Fibroblast of skin of scalp (primary cell): Measurements from ENCODE around the gene WDSUB1. TPM values are rescaled to one million over a fixed set of nuclear protein-coding genes. Genes with fewer than 3 reads are reported as not detected.

Source experiments
- DNase-seq: peaks from one replicate; pipeline ENCODE4 v3.0.0-alpha.2; 2013
- polyA plus RNA-seq, 2 experiments: library from polyadenylated mRNA; unstranded; fragments of 120-200 nt; gene quantifications; one replicate each; pipeline ENCODE4 v1.2.1, GENCODE V29; 2013; ENCODE audit not compliant: insufficient read length in 2 of 2

WDSUB1 gene
- 6.5 TPM for polyA plus RNA-seq (2013, experiment 1 of 2; ENCODE audit: insufficient read length)
- 8.3 TPM for polyA plus RNA-seq (2013, experiment 2 of 2; ENCODE audit: insufficient read length)

DNA sequence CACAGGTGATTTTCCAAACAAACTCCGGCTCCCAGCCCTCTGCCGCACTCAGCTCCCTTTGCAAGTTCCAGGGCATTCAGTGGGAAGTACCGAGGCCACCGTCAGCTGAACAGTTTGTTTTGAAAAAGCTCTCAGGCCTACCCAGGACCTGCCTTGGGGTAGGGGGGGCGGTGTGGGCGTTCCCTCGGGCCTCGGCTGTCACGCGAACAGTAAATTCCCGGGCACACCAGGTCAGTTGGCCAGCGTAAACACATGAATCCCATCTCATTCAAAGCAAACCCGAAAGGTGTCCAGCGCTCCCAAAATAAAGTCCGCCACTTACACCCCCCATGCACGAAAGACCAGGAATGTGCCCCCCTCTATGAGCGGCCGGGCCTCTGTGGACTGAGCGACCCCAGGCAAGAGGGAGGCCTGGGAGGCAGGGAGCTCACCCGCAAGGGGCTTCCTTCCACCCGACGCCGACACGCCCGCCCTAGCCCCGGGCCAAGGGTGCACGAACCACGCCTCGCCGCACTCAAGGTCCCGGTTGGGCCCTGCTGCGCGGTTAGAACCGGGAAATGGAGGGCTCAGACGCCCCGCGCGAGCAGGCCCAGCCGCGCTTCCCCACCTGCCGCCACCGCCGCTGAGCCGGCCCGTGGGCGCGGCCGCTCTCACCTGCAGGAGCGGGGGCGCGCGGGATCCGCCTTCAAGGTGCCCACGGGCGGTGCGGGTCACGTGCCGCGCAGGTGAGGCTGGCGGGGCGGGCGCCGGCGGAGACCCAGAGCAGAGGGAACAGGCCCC is at the start of gene WDSUB1:
Gene WDSUB1, minus strand, starts transcription at position 775 of the 780 bp plus-strand sequence. CDS start 3,634 bp downstream, outside the sequence.
- peak; percentile 58 for DNase-seq

GRCh38 chr2:159326569-159327255 is 40.2 kb upstream of the WDSUB1 start:
- DNase-seq, result peak; percentile 70

GRCh38 chr2:159322419-159322818 is 35.9 kb upstream of the WDSUB1 start:
- no peak for DNase-seq

- no peak for DNase-seq
These were observed 31.0 kb upstream of the WDSUB1 start for GRCh38 chr2:159317392-159318088.

DNA sequence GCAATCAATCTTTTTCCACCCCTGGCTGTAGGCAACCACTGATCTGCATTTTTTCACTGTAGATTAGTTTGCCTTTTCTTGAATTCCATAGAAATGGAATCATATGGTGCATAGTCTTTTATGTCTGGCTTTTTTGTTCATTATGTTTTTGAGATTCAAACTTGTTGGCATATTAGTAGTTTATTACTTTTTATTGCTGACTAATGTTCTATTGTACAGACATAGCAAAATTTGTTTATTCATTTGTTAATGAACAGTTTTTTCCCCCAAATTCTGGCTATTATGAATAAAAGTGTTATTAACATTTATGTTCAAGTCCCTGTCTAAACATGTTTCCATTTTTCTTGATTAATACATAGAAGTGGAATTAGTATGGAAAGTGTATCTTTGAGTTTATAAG is 21.4 kb upstream of the WDSUB1 start:
- DNase-seq, result no peak

DNA sequence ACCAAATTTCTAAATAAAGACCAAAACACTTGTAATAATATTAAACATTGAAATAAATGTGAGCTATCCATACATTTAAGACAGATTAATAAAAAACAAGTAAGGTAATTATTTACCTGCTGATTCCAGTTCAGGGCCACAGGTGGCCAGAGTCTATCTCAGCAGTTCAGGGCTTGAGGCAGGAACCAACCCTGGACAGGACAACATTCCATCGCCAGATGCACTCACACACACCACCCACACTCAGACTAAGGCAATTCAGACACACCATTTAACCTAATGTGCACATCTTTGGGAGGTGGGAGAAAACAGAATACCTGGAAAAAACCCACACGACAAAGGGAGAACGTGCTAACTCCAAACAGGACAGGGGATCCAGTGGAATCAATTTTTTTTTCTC is 14.1 kb upstream of the WDSUB1 start:
- DNase-seq, result no peak

DNA sequence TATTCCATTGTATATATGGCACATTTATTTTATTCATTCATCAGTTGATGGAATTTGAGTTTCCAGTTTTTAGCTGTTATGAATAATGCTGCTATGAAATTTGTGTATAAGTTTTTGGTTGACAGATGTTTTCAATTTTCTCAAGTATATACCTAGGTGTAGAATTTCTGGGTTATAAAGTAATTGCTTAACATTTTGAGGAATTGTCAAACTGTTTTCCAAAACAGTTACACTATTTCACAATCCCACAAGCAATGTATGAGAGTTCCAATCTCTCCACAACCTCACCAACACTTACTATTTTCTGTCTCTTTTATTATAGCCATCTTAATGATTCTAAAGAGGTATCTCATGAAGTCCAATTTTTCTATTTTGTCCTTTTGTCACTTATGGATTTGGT is 12.5 kb upstream of the WDSUB1 start:
- DNase-seq, result no peak

- DNase-seq, result no peak
These were observed 10.7 kb upstream of the WDSUB1 start for GRCh38 chr2:159297042-159297707.

- DNase-seq, result no peak
These were observed 5.7 kb upstream of the WDSUB1 start for GRCh38 chr2:159292157-159292556.

GRCh38 chr2:159290289-159290907 is 3.9 kb upstream of the WDSUB1 start:
- DNase-seq, result peak; percentile 93

- no peak for DNase-seq
These were observed 1.2 kb upstream of the WDSUB1 start for GRCh38 chr2:159287733-159288132.

DNA sequence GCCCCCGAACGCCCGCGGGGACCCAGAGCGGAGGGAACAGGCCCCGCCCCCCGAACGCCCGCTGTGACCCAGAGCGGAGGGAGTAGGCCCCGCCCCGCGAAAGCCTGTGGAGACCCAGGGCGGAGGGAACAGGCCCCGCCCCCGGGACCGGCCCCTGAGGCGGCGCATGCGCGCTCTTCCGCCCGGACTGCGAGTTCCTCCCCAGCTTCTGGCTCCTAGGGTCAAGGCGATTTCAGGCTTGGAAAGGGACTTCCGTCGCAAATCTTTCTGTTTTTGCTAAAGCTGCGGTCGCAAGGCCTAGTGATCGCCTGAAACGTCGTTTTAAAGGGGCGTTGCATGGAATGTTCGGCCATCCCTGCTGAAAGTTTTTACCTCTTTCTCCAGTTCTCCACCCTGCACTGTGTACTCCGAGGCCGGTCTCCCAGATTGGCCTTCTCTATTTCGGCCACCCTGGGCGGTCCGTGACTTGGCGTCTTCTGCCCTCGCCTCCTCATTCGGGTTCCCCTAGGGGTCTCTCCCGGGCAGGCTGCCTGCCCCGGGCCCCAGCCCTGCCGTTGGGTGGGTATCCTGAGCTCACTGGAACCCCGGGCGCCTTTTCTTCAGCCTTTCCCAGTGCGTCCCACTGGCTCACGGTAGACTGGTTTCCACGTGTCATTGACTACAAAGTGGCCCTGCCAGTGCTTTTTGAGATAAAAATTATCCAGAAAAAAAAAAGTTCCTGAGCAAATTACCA is 372 bp upstream of the WDSUB1 start:
- DNase-seq, result peak; percentile 96

DNA sequence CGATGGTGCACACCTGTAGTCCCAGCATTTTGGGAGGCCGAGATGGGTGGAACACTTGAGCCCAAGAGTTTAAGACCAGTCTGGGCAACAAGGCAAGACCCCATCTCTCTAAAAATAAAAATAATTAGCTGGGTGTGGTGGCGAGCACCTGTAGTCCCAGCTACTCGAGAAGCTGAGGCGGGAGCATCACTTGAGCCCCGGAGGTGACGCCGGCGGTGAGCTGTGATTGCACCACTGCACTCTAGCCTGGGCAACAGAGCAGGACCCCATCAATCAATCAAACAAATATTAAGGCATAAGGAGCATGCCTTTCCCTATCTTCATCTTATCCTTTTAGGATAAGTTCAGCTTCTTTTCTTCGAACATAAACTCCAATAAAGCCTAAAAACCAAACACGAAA is 1.1 kb downstream of the WDSUB1 start:
- no peak for DNase-seq

DNA sequence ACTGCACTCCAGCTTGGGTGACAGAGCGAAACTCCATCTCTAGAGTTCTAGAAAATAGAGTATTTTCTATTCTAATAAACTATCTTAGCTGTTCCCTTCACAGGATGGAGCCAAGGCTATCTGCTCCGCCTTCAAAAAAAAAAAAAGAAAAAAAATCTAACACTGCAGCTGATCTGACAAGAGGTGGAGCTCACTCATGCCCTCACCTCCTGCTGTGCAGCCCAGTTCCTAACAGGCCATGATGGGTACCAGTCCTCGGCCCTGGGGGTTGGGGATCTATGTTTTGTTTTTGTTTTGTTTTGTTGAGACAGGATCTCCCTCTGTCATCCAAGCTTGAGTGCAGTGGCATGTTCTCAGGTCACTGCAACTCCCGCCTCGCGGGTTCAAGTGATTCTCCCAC is 3.0 kb downstream of the WDSUB1 start:
- no peak for DNase-seq

DNA sequence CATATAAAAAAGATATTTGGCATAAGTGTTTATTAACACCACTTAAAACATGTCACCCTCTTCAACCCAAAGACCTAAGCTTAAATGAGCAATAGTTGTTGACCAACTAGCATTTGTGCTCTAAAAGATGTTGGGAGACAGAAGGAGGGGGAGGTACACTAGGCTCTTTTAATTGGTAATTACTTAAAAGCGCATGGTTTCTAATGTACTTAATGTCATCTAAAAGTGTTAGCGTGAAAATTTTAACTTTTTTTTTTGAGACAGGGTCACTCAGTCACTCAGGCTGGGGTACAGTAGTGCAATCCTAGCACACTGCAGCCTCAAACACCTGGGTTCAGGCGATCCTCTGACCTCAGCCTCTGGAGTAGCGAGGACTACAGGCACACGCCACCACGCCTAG is 5.5 kb downstream of the WDSUB1 start:
- DNase-seq, result no peak

DNA sequence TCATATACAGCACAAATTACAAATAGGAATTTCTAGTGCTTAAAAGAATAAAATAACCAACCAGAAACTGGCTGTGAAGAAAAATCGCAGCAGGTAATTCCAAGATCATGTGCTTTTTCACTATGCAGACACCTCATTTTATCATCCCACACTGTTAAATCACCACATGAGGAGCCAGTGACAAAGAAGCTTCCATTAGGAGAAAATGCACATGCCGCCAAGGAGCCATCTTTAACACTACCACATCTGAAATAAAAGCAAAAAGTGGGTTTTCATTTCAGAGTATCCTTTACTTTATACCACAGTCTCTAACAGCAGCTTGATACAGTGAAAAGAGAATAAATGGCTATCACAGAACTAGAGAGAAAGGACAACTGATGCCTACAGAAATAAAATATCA is 6.8 kb downstream of the WDSUB1 start:
- no peak for DNase-seq

- no peak for DNase-seq
These were observed 11.4 kb downstream of the WDSUB1 start for GRCh38 chr2:159275111-159275510.

- DNase-seq, result no peak
These were observed 14.3 kb downstream of the WDSUB1 start for GRCh38 chr2:159272156-159272555.

DNA sequence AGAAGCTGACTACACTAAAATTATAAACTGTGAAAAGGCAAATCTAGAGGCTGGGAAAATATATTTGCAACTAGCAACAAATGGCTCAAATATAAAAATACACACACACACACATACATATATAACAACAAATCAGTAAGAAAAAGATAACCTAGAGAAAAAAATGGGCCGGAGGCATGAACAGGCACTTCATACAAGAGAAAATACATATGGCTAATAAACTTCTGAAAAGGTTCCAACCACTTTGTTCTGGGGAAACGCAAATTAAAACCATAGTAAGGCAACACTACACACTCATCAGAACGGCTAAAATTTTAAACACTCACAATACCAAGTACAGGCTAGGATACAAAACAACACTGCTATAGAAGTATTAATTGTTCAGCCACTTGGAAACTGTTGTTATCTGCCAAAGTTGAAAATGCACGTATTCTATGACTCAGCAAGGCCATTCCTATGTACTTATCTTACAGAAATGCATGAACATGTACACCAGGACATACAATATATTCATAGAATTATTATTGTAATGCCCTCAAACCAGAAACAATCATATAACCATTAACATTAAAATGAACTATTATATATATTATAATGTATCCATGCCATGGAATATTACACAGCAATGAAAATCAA is 15.6 kb downstream of the WDSUB1 start:
- no peak for DNase-seq

GRCh38 chr2:159267921-159268320 is 18.6 kb downstream of the WDSUB1 start:
- peak; percentile 15 for DNase-seq

DNA sequence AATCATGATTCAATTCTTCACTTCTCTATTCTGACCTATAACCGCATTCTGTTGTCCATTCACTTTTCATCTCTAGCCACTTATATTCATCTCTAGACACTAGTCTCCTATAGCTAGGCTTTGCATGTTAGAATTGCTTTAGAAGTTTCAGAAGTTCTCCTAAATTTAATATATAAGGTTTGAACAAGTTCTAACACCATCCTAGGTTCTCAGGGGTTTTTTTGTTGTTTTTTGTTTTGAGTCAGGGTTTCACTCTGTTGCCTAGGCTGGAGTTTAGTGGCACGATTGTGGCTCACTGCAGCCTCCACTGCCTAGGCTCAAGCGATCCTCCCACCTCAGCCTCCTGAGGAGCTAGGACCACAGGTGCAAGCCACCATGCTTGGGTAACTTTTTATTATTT is 19.9 kb downstream of the WDSUB1 start:
- DNase-seq, result no peak
